COR-L47 (cell line): Measurements from ENCODE around the gene CFH.
"Not testable (repeated sequence)": the region's sequence is repeated elsewhere in the genome, so short reads cannot be mapped to it uniquely, and the experiment has no call there.

ENCODE experiments used
- DNase-seq: peaks from one replicate; lab custom pipeline; 2025; lab: John Stamatoyannopoulos, UW

The CFH gene

DNA sequence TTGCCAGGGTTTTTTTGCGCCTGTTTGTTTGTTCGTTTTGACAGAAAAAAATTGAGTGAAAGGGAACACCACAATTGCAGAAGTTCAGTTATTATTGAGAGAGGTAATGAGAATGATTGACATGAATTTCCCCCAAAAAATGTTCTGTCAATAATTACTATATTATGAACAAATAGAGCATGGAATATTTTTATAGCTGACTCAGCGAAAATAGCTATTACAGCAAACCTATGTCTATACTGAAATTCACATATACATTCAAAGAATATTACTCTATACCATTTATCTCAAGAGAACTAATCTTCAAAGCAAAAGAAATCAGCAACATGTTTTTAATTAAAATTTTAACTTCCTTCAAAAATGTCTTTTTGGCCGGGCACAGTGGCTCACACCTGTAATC is 118.0 kb downstream of the CFH start:
- not testable (repeated sequence) for DNase-seq

DNA sequence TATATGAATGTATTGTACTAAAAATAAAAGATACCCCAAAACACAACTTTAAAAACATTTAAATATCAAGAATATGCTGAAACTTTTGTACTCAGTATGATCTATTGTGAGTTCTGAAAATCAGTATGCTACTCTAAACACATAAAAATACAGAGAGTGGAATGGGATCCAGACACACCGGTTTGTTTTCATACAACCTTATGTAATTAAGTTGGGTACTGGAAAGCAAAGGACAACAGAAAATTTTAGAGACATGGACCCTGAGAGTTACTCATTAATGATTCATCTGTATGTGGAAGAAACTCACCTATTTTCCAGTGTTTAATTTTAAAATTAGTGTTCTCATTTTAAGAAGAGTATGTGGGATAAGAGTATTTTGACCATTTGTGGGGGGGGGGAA is 121.9 kb downstream of the CFH start:
- no peak for DNase-seq

DNA sequence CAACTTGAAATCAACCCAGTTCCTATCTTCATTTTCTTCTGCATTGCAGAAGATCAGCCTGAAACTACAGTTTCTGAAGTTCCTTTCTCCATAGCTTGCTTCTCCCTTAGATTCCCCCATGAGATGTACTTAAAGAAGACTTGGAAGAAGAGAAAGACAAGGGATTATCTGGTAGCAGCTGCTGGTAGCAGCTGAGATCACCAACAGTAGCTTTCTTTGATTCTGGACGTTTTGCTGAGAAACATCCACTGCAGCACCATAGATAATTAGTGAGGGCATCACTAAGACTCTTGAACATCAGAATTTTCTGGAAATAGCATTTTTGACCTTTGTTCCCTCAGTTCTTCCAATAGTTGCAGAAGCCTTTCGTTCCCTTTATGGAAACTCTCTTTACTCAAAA is 122.3 kb downstream of the CFH start:
- no peak for DNase-seq

DNA sequence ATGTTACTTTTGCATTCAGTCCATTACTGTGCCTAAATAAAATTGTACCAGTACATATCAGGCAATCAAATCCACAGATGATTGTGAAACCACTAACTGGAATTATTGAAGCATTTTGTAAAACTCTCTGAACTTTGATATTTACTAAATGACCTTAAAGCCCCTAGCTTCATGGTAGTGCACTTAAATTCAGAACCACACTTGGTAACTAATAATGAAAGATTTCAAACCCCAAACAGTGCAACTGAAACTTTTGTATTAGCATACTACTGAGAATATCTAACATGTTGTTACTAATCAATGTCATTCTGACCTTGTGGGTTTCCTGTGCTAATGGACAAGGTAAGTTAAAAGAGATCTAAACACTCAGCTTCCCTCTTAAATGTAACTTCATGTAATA is 122.8 kb downstream of the CFH start, which contains the start of gene CFHR3:
CFHR3 (plus strand) TSS at position 238 of the 400 bp plus-strand sequence; CDS start at position 285, 47 bp downstream.
- DNase-seq, result no peak

DNA sequence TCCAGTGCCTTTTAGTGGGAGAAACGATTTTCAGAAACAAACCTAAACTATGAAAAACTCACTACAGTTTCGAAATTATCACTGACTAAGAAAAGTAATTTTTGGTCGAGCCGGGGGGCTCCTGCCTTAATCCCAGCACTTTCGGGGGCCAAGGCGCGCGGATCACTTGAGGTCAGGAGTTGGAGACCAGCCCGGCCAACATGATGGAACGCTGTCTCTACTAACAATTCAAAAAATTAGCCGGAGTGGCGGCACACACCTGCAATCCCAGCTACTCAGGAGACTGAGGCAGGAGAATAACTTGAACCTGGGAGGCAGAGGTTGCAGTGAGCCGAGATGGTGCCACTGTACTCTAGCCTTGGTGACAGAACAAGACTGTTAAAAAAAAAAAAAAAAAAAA is 125.8 kb downstream of the CFH start:
- no peak for DNase-seq

DNA sequence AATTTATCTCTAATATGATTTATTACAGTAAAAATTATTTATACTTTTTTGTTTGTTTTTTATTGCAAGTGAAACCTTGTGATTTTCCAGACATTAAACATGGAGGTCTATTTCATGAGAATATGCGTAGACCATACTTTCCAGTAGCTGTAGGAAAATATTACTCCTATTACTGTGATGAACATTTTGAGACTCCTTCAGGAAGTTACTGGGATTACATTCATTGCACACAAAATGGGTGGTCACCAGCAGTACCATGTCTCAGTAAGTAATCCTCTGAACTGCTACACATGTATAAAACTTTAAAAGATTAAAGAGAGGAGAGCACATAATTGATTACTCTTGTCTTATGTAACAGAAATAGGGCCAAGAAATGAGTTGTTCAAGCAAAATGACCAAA is 127.2 kb downstream of the CFH start:
- no peak for DNase-seq

DNA sequence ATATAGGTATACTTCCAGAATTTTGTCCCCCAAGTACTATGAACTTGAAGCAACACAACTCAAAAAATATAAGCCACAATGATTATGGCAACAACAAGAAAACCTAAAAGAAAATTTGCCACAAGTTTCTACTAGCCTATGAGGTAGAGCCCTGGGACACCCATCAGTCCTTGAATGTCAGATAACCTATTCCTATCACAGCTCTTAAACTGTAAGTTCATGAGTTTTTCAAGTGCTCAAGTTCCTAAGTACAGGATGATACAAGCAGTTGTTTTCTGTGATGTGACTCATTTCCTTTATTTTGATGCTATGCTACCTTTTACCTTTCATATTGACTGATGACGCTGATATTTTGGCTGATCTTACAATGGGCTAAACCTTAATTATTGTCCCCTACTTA is 139.4 kb downstream of the CFH start:
- not testable (repeated sequence) for DNase-seq

DNA sequence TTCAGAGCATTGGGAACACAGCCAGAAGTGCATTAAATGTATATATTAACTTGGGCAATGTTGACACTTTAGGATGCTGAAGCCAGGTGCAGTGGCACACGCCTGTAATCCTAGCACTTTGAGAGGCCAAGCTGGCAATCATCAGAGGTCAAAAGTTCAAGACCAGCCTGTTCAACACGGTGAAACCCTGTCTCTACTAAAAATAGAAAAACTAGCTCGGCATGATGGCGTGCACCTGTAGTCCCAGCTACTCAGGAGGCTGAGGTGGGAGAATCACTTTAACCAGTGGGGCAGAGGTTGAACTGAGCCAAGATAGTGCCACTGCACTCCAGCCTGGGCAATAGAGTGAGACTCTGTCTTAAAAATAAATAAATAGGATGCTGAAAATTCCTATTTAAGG is 142.3 kb downstream of the CFH start:
- not testable (repeated sequence) for DNase-seq
